Caco-2 (cell line): ENCODE data around the gene MAD1L1. TPM values are rescaled to one million over a fixed set of nuclear protein-coding genes. Genes with fewer than 3 reads are reported as not detected.
"Not testable (repeated sequence)": the region's sequence is repeated elsewhere in the genome, so short reads cannot be mapped to it uniquely, and the experiment has no call there.

ENCODE experiments used
- BruUV-seq: library from RNA; stranded (reverse); fragments of 400-500 nt; replicated peaks from 2 replicates; lab custom pipeline; 2021; lab: Mats Ljungman, UMichigan
- CTCF ChIA-PET: fragments of 300-600 bp; sonication (Branson Sonifier 250); formaldehyde crosslinking; loops from one replicate; lab custom pipeline; 2022; ENCODE audit warnings: antibody characterized with exemption; lab: Charles Lee
- POLR2A ChIA-PET: fragments of 300-600 bp; sonication (Branson Sonifier 250); formaldehyde crosslinking; loops from one replicate; lab custom pipeline; 2022; ENCODE audit warnings: antibody characterized with exemption; lab: Charles Lee
- DNase-seq, 2 experiments: peaks; one replicate each; pipeline versions ENCODE4 v3.0.0 to v3.0.0-alpha.2; 2020 to 2022
- H3K27me3 ChIP-seq: replicated peaks from 2 replicates; pipeline ENCODE4 v1.6.0; 2011; ENCODE audit warnings: low read length; ENCODE audit not compliant: control insufficient read depth, insufficient read depth
- H3K36me3 ChIP-seq: 2 replicates; pipeline ENCODE4 v1.5.1; 2011; ENCODE audit warnings: low read length; ENCODE audit not compliant: control insufficient read depth, insufficient read depth
- H3K4me1 ChIP-seq: fragments of 250-450 bp; sonication (Bioruptor Pico); 2 replicates; pipeline ENCODE4 v1.5.1; 2020; ENCODE audit warnings: mild to moderate bottlenecking
- H3K4me3 ChIP-seq: 2 replicates; pipeline ENCODE4 v1.5.1; 2011; ENCODE audit warnings: low read depth, mild to moderate bottlenecking, control low read depth, low read length
- H3K9me3 ChIP-seq: fragments of 250-450 bp; sonication (Bioruptor Pico); 2 replicates; pipeline ENCODE4 v1.5.1; 2020; ENCODE audit warnings: mild to moderate bottlenecking, moderate library complexity
- H3K27ac Mint-ChIP-seq: one replicate; pipeline ENCODE4 v1.8.0; 2022; ENCODE audit warnings: mixed read lengths; ENCODE audit not compliant: unreplicated experiment
- H3K27me3 Mint-ChIP-seq: one replicate; pipeline ENCODE4 v1.8.0; 2022; ENCODE audit warnings: mixed read lengths; ENCODE audit not compliant: insufficient read depth, unreplicated experiment
- H3K36me3 Mint-ChIP-seq: one replicate; pipeline ENCODE4 v1.8.0; 2022; ENCODE audit warnings: mild to moderate bottlenecking, mixed read lengths; ENCODE audit not compliant: insufficient read depth, unreplicated experiment
- H3K4me1 Mint-ChIP-seq: one replicate; pipeline ENCODE4 v1.8.0; 2022; ENCODE audit warnings: low read depth, mixed read lengths; ENCODE audit not compliant: unreplicated experiment
- H3K4me3 Mint-ChIP-seq: one replicate; pipeline ENCODE4 v1.8.0; 2022; ENCODE audit warnings: mild to moderate bottlenecking, moderate library complexity, mixed read lengths; ENCODE audit not compliant: unreplicated experiment
- H3K9me3 Mint-ChIP-seq: one replicate; pipeline ENCODE4 v1.8.0; 2022; ENCODE audit warnings: mixed read lengths; ENCODE audit not compliant: unreplicated experiment
- CTCF ChIP-seq, 2 experiments: fragments of 200-600 bp in 1 of 2; IDR thresholded peaks; 1 replicate in 1 of 2; 2 replicates in 1 of 2; pipeline versions ENCODE4 v1.5.1 to v1.8.0; 2011 to 2022; ENCODE audit warnings: antibody characterized with exemption in 1 of 2, control low read depth in 1 of 2, inconsistent platforms in 1 of 2, low read depth in 1 of 2, low read length in 1 of 2, mild to moderate bottlenecking in 1 of 2, moderate library complexity in 1 of 2; ENCODE audit not compliant: insufficient read depth in 1 of 2, severe bottlenecking in 1 of 2, unreplicated experiment in 1 of 2
- intact Hi-C: fragments of 100-400 bp; cut with micrococcal nuclease; formaldehyde crosslinking; loops from one replicate; pipeline ENCODE4 v1.10.0; 2022; ENCODE audit not compliant: unreplicated experiment
- total RNA-seq: library from RNA; stranded (reverse); gene quantifications from 2 replicates; pipeline ENCODE4 v1.2.3, GENCODE V29; 2022

The MAD1L1 gene
- total RNA-seq, 1 experiment from 2014 or later = 58.6 TPM

GRCh38 chr7:2164646-2165045 is 68.1 kb downstream of the MAD1L1 start:
- H3K4me1 Mint-ChIP-seq = peaks cover 24% of the 10 kb centered on the region
- ChIA-PET CTCF (no interaction called here), POLR2A (no interaction called here)
- Histone ChIP-seq H3K4me1 (peaks cover 41% of the 10 kb centered on the region), H3K4me3 (no peak overlapping the region), H3K27me3 (no peaks in the 10 kb centered on the region), H3K36me3 (0 out of 2 replicates have a peak, but pooled peaks cover 2% of the 10 kb centered on the region), H3K9me3 (no peaks in the 10 kb centered on the region)
- peaks cover 28% of the 10 kb centered on the region for H3K36me3 Mint-ChIP-seq
- no TSS peak for BruUV-seq
- no peak for TF ChIP-seq CTCF (IDR thresholded peaks at IDR 0.05; ENCODE audit: insufficient read depth in 1 of 2, low read depth in 1 of 2, low read length in 1 of 2, severe bottlenecking in 1 of 2, unreplicated experiment in 1 of 2)
- no peaks in the 10 kb centered on the region for H3K27me3 Mint-ChIP-seq
- DNase-seq = no peak
- intact Hi-C loops = no loop called here
- no peaks in the 10 kb centered on the region for H3K9me3 Mint-ChIP-seq
- no peak overlapping the region for H3K27ac Mint-ChIP-seq
- H3K4me3 Mint-ChIP-seq = no peak overlapping the region

GRCh38 chr7:2163600-2164555 is 68.9 kb downstream of the MAD1L1 start:
- BruUV-seq = no TSS peak
- intact Hi-C loops = no loop called here
- POLR2A ChIA-PET = no interaction called here
- no peak for DNase-seq
- Histone ChIP-seq H3K4me1 (peaks cover 41% of the 10 kb centered on the region), H3K27me3 (no peaks in the 10 kb centered on the region), H3K4me3 (no peak overlapping the region), H3K36me3 (0 out of 2 replicates have a peak, but pooled peaks cover 2% of the 10 kb centered on the region), H3K9me3 (no peaks in the 10 kb centered on the region)
- Mint-ChIP-seq H3K27me3 (no peaks in the 10 kb centered on the region), H3K36me3 (peaks cover 28% of the 10 kb centered on the region), H3K9me3 (no peaks in the 10 kb centered on the region), H3K4me1 (peaks cover 30% of the 10 kb centered on the region), H3K4me3 (no peak overlapping the region), H3K27ac (peak overlapping the region; percentile 93)
- TF ChIP-seq CTCF (IDR thresholded peaks at IDR 0.05; ENCODE audit: insufficient read depth in 1 of 2, low read depth in 1 of 2, low read length in 1 of 2, severe bottlenecking in 1 of 2, unreplicated experiment in 1 of 2) = no peak
- CTCF ChIA-PET = interaction anchor here (1.2 kb wide), 1 partner anchor 46 kb away, joined by 4 read pairs; no protein-coding TSS in a partner anchor

GRCh38 chr7:2162959-2163358 is 69.8 kb downstream of the MAD1L1 start:
- no peaks in the 10 kb centered on the region for H3K9me3 Mint-ChIP-seq
- peaks cover 30% of the 10 kb centered on the region for H3K4me1 Mint-ChIP-seq
- no peaks in the 10 kb centered on the region for H3K27me3 ChIP-seq
- DNase-seq = no peak
- no TSS peak for BruUV-seq
- H3K36me3 Mint-ChIP-seq = peaks cover 28% of the 10 kb centered on the region
- H3K36me3 ChIP-seq = 0 out of 2 replicates have a peak, but pooled peaks cover 2% of the 10 kb centered on the region
- H3K27ac Mint-ChIP-seq = peak overlapping the region; percentile 93
- intact Hi-C loops = no loop called here
- H3K4me3 ChIP-seq = no peak overlapping the region
- ChIA-PET CTCF (interaction anchor here (1.2 kb wide), 1 partner anchor 47 kb away, joined by 4 read pairs; no protein-coding TSS in a partner anchor), POLR2A (interaction anchor here (0.5 kb wide), 1 partner anchor 1025 kb away, joined by 3 read pairs; a partner anchor contains a TSS)
- H3K27me3 Mint-ChIP-seq = no peaks in the 10 kb centered on the region
- H3K9me3 ChIP-seq = no peaks in the 10 kb centered on the region
- peak overlapping the region; percentile 21 for H3K4me3 Mint-ChIP-seq
- no peak for TF ChIP-seq CTCF (IDR thresholded peaks at IDR 0.05; ENCODE audit: insufficient read depth in 1 of 2, low read depth in 1 of 2, low read length in 1 of 2, severe bottlenecking in 1 of 2, unreplicated experiment in 1 of 2)
- peaks cover 44% of the 10 kb centered on the region for H3K4me1 ChIP-seq

GRCh38 chr7:2162004-2162902 is 70.5 kb downstream of the MAD1L1 start:
- H3K4me3 ChIP-seq, H3K36me3 ChIP-seq, DNase-seq, intact Hi-C loops, H3K9me3 Mint-ChIP-seq, H3K27me3 Mint-ChIP-seq, H3K9me3 ChIP-seq, BruUV-seq, H3K27me3 ChIP-seq: not testable (repeated sequence)
- peaks cover 49% of the 10 kb centered on the region for H3K4me1 ChIP-seq
- Mint-ChIP-seq H3K4me3 (peak overlapping the region; percentile 21), H3K27ac (peak overlapping the region; percentile 93), H3K4me1 (peaks cover 30% of the 10 kb centered on the region), H3K36me3 (peaks cover 27% of the 10 kb centered on the region)
- ChIA-PET CTCF (interaction anchor here (1.2 kb wide), 1 partner anchor 47 kb away, joined by 4 read pairs; no protein-coding TSS in a partner anchor), POLR2A (interaction anchor here (0.5 kb wide), 1 partner anchor 1024 kb away, joined by 3 read pairs; a partner anchor contains a TSS)
